ENCODE results near the gene TMEM45A.
A peak's percentile ranks its signal among the peaks of the same experiment; 100 is the strongest.
"Not testable (repeated sequence)": the region's sequence is repeated elsewhere in the genome, so short reads cannot be mapped to it uniquely, and the experiment has no call there.

Gene TMEM45A

GRCh38 chr3:100580147-100580546 is 87.7 kb downstream of the TMEM45A start:
- no peak for DNase-seq

- no peak for DNase-seq
Observed at GRCh38 chr3:100581650-100582049, 89.2 kb downstream of the TMEM45A start.

GRCh38 chr3:100582157-100582556 is 89.7 kb downstream of the TMEM45A start:
- not testable (repeated sequence) for DNase-seq

DNA sequence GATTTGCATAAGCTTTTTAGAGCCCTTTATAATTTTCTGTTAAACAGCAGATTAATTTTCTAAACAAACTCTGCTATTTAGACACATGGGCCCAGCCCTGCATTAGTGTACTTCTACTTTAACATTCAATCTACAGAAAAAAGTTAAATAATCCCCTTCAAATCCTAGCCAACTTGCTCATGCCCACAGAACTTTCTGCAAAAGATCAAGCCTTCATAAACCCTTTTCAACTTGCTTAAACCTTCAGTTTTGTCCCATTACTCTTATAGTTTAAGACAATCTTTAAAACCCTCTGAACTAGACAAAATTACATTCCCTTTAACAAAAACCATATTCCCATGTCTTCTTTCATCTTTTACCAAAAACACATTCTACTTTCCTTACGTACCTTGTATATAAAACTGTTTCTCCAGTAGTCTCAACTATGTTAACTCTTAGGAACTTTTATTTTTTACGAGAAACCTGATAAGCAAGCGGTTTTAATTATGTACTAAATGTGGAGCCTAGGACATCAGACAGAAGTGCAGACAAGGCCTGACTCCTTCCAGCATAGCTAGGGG is 91.8 kb downstream of the TMEM45A start:
- no peak for DNase-seq

DNA sequence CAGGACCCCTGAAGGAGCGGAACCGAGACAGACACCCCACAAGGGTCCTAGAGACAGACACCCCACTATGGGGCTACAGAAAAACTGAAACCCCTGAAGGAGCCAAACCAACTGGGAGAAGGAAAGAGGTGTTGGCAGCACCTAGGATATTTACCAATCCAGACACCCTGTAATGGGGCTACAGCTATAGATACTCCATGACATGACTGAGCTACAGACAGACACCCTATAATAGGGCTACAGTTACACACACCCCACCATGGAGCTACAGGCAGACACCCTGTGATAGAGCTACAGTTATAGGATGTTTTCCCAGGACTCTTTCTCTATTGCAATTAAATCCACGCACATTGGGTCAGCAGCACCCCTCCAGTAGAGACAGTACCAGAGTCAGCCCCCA is 94.4 kb downstream of the TMEM45A start:
- no peak for DNase-seq

DNA sequence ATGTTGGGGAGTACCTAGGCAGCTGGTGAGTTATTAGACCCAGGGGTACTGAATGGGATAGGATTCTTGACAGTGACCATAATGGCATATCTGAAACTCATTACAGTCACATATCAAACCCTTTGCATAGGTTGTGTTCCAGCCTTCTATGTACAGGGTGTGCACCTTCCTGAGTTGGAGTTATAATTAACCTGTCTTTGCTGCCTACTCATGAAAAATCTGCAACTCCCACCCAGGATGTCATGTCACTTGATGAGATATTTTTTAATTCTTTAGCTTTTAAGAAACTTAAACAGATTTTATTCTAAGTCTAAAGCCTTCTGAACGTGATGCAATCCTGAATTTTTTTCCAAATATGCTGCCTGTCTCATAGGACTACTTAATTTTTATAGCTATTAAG is 95.8 kb downstream of the TMEM45A start:
- no peak for DNase-seq

DNA sequence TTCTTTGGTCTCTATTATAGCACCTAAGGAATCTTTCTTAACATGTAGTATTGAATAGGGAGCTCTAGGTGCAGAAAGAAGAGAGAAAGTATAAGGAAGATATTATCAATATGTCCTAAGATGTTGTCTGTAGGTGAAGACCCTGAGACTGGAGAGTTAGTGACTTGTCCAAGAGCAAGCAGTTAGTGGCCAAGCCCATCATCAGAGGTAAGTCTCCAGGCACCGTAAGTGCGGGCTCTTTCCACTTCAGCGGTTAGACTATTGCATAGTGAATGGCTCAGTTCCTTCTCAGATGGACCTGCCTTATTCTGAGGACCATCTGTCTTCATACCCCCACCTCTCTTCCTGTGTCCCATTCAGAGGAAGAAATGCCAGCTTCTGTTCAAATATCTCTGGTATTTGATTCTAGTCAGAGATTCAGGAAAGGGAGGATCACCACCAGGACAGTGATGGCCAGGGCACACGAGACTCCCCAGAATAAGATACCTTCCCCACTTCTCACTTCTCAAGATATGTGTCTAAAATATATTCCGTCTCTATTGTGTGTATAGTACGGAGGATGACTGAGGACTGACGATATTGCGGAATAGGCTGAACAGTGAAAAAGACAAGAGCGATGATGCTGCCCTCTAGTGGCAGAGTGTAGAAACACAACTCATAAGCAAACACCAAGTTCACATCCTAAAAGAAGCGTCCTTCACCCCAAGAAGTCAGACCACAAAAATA is 97.9 kb downstream of the TMEM45A start:
- peak; percentile 57 to 70 for DNase-seq

GRCh38 chr3:100590840-100591147 is 98.4 kb downstream of the TMEM45A start:
- no peak for DNase-seq

DNA sequence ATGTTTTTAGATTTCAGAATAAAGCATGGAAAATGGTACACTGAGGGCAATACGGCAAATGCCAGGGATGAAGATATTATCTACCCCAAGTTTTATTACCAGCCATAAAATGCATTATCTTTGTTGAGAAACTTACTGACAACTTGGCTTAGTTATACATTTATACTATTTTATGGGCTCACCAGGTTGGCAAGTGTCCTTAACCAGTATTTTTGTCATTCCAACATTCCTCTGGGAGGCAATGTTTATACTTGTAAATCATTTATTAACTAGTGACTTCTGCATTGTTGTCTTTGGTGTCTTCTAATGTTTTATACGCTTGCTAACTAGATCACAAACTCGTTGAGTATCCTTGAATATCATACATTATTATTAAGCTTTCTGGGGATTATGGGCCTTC is 99.0 kb downstream of the TMEM45A start:
- DNase-seq: no peak

DNA sequence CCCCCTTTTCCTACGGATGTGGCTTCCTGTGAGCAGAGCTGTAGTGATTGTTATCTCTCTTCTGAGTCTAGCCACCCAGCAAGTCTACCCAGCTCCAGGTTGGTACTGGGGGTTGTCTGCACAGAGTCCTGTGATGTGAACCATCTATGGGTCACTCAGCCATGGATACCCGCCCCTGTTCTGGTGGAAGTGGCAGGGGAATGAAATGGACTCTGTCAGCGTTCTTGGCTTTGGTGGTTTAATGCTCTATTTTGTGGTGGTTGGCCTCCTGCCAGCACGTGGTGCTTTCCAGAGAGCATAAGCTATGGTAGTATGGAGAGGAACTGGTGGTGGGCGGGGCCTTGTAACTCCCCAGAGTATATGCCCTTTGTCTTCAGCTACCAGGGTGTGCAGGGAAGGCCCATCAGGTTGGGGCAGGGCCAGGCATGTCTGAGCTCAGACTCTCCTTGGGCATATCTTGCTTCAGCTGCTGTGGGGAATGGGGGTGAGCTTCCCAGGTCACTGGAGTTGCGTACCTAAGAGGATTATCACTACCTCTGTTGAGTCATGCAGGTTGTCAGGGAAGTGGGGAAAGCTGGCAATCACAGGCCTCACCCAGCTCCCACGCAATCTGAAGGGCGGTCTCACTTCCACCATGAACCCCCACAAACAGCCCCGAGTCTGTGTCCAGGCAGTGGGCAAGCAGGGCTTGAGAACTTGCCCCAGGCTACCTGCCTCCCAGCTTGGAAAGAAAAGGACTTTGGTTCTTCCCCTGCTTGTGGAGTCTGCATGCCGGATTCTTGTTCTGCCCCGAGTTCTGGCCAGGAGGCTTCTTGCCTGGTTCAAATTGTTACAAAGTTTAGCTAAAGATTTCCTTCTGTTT is 108.0 kb downstream of the TMEM45A start:
- DNase-seq: no peak

- no peak for DNase-seq
Observed at GRCh38 chr3:100602506-100603444, 110.4 kb downstream of the TMEM45A start.

DNA sequence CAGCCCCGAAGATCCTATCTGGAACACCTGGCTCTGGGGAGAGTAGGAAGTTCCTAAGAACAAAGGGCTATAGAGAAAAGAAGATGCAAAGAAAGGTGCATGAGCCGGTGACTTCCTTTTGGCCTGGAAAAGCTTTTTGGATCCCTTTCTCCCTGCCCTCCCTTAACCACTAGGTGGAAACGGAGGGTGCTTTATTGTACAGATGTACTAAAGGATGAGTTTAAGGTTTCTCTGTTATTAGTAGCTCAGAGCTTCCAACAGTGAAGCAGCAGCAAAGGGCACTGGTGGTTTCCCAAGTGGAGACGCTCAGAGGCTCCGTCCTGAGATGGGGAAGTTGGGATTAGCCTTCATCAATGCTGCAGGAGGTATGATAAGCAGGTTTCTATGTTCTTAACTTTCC is 111.0 kb downstream of the TMEM45A start:
- no peak for DNase-seq

GRCh38 chr3:100605358-100605757 is 112.9 kb downstream of the TMEM45A start:
- DNase-seq: no peak

DNA sequence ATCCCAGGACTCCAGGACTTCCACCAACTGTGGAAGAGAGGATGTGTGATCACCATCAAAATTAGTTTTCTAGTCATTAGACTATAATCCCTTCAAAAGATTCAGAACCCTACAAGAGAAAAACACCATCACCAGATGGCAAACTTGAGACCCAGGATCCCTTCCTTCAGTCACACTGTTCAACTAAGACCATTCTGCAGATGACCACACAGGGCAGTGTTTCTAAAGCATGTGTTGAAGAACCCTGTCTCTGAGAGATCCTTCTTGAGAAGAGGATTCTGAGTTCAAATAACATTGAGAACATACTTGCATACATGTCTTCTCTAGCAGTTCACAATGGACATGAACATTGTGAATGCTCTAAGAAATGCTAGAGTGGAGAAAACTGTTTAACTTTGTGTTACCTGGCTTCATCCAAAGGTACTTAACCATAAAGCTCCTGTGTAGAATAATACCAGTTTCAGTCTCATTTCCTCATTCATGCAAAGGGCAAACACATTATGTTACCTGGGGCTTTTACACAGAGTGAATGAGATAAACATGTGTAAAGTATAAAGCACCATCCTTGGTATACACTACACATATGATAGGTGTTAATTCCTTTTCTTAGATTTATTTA is 114.6 kb downstream of the TMEM45A start:
- DNase-seq: no peak

GRCh38 chr3:100609305-100609704 is 116.9 kb downstream of the TMEM45A start, which contains the start of gene ADGRG7:
Gene ADGRG7, plus strand, starts transcription at chr3:100609601. Its CDS starts 256 bp downstream, at chr3:100609857.
- no peak for DNase-seq

DNA sequence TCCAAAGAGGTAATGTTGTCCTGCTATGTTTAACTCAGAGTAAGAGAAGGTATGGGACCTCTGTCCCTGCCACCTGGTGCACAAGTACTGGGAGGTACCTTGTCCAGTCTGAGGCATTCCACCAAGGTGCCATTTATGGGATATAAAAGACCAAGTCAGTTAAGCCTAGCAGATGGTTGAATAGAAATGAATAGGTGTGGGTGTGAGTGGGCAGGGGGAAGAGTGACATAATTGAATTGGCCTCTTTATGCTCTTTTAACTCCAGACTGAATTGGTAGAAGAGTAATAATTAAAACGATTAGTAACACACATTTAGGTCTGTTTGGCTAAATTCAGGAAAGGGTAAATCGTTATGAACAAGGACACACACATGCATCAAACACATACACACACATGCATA is 117.5 kb downstream of the TMEM45A start:
- DNase-seq: no peak

GRCh38 chr3:100611221-100611620 is 118.8 kb downstream of the TMEM45A start:
- no peak for DNase-seq

DNA sequence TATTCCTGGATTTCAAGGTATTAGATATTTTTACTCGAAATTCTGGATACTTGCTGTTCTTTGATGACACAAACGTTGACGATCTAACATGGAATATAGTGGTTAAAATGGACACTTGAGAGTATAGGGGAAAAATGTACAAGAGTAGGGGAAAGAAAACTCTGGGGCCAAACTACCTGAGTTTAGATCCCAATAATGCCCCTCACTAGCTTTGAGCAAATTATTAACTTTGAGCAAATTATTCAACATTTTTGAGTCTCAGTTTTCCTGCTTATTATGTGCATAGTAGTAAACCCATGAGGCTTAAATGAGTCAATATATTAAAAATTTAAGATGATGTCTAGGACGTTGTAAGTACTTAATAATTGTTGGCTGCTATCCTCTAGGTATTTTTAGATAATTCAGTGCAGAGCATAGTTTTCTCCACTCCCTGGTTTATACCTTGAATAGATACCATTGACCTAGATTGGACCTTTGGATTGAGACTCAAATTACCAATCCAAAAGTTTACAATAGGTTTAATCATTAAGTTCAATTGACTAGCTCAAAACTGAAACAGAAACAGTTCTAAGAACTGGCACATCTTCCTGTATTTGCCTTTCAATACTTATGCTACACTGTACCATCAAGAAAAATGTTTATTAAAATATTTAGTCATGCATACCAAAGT is 121.4 kb downstream of the TMEM45A start:
- DNase-seq: no peak

- DNase-seq: no peak
Observed at GRCh38 chr3:100614941-100615340, 122.5 kb downstream of the TMEM45A start.

GRCh38 chr3:100615684-100616083 is 123.3 kb downstream of the TMEM45A start:
- DNase-seq: no peak

- DNase-seq: no peak
Observed at GRCh38 chr3:100621251-100621650, 128.8 kb downstream of the TMEM45A start.
